WTC11 (cell line): ENCODE measurements around the gene BAZ2A.

Experiments used
- ATF1 ChIP-seq: sonication (generic); formaldehyde crosslinking; IDR thresholded peaks from 2 replicates; pipeline ENCODE4 v1.8.1; 2023; ENCODE audit warnings: mild to moderate bottlenecking, moderate library complexity, missing genetic modification reagents
- CREB1 ChIP-seq: sonication (generic); formaldehyde crosslinking; IDR thresholded peaks from 2 replicates; pipeline ENCODE4 v1.8.0; 2023; ENCODE audit warnings: mild to moderate bottlenecking, missing genetic modification reagents
- CTCF ChIP-seq: fragments of 200-600 bp; IDR thresholded peaks from 2 replicates; pipeline ENCODE4 v1.8.0; 2022; ENCODE audit warnings: antibody characterized with exemption
- JUN ChIP-seq: sonication (generic); formaldehyde crosslinking; IDR thresholded peaks from 2 replicates; pipeline ENCODE4 v1.8.0; 2023; ENCODE audit warnings: mild to moderate bottlenecking, missing genetic modification reagents
- MAX ChIP-seq: sonication (generic); formaldehyde crosslinking; IDR thresholded peaks from 2 replicates; pipeline ENCODE4 v1.8.0; 2022; ENCODE audit warnings: mild to moderate bottlenecking, missing genetic modification reagents
- MLX ChIP-seq: sonication (generic); formaldehyde crosslinking; IDR thresholded peaks from 2 replicates; pipeline ENCODE4 v1.8.1; 2023; ENCODE audit warnings: mild to moderate bottlenecking, missing genetic modification reagents, moderate library complexity
- PRDM15 ChIP-seq: sonication (generic); formaldehyde crosslinking; IDR thresholded peaks from 2 replicates; pipeline ENCODE4 v1.8.0; 2022; ENCODE audit warnings: missing genetic modification reagents
- USF2 ChIP-seq: sonication (generic); formaldehyde crosslinking; IDR thresholded peaks from 2 replicates; pipeline ENCODE4 v1.8.1; 2023; ENCODE audit warnings: mild to moderate bottlenecking, missing genetic modification reagents, moderate library complexity
- ZNF281 ChIP-seq: sonication (generic); formaldehyde crosslinking; IDR thresholded peaks from 2 replicates; pipeline ENCODE4 v1.8.0; 2023; ENCODE audit warnings: mild to moderate bottlenecking, missing genetic modification reagents

GRCh38 chr12:56634837-56635791 is 5.0 kb upstream of the BAZ2A start:
- TF ChIP-seq CTCF (no peak), ATF1 (CRISPR knock-in tag) (no peak), CREB1 (CRISPR knock-in tag) (no peak), MAX (no peak), ZNF281 (CRISPR knock-in tag) (no peak), JUN (CRISPR knock-in tag) (no peak; the same call in 1 of the 2 replicates), USF2 (CRISPR knock-in tag) (no peak), PRDM15 (CRISPR knock-in tag) (no peak), MLX (no peak)
